Mucosa of descending colon (tissue), 3 donors: ENCODE measurements around the gene COL25A1. TPM values are rescaled to one million over a fixed set of nuclear protein-coding genes. Genes with fewer than 3 reads are reported as not detected.

Experiments
- ATAC-seq: fragments of 200-7000 bp; cut with Tn5 transposase; one replicate; pipeline ENCODE4 v1.9.1; 2020; ENCODE audit warnings: mild to moderate bottlenecking, moderate library complexity
- DNase-seq, 3 donors: peaks; one replicate each; pipeline ENCODE4 v3.0.0-alpha.2; 2020
- H3K36me3 ChIP-seq: fragments of 200-600 bp; one replicate; pipeline ENCODE4 v1.8.0; 2021; ENCODE audit warnings: low read depth, mild to moderate bottlenecking
- H3K4me1 ChIP-seq: fragments of 200-600 bp; one replicate; pipeline ENCODE4 v1.8.0; 2021; ENCODE audit warnings: low read depth, mild to moderate bottlenecking
- H3K4me3 ChIP-seq: fragments of 200-600 bp; one replicate; pipeline ENCODE4 v1.8.0; 2021; ENCODE audit warnings: mild to moderate bottlenecking
- H3K9me3 ChIP-seq: fragments of 200-600 bp; one replicate; pipeline ENCODE4 v1.8.0; 2021; ENCODE audit warnings: mild to moderate bottlenecking
- CTCF ChIP-seq: fragments of 200-600 bp; IDR thresholded peaks from one replicate; pipeline ENCODE4 v1.8.0; 2022; ENCODE audit warnings: antibody characterized with exemption, mild to moderate bottlenecking
- intact Hi-C, 2 donors: fragments of 100-400 bp; cut with DNase I in 1 of 2; cut with micrococcal nuclease in 1 of 2; formaldehyde crosslinking; loops; one replicate each; pipeline versions ENCODE4 v1.11.0 to v1.11.1; 2022; cut with DNase I, micrococcal nuclease
- total RNA-seq, 3 donors: library from RNA; stranded (reverse); fragmentation: NEBNext Ultra II Directional in 2 of 3; extraction: Animal tissue kit (Norgen Biotek cat#: 25700) in 2 of 3; gene quantifications; one replicate each; pipeline versions ENCODE4 v1.2.1 to v1.2.4, GENCODE V29; 2021 to 2023
- donor health status: DM: no; HTN: no; CAD: no; lungs with moderate emphysema.
- donor health status: DM: no; HTN: no; CAD: no.
- donor health status: DM: no; HTN: yes; CAD: no.

Gene COL25A1
- total RNA-seq, 3 donors from 2014 or later, result 0.12 to 0.35 (median 0.14) TPM

GRCh38 chr4:109296527-109296926 is 5.9 kb downstream of the COL25A1 start:
- intact Hi-C loops, result no loop called here
- Histone ChIP-seq H3K4me3 (no peak overlapping the region), H3K9me3 (no peaks in the 10 kb centered on the region), H3K36me3 (no peaks in the 10 kb centered on the region), H3K4me1 (no peaks in the 10 kb centered on the region)
- ATAC-seq (no peak), DNase-seq (no peak)
- no peak for TF ChIP-seq CTCF

GRCh38 chr4:109295081-109295480 is 7.4 kb downstream of the COL25A1 start:
- no peaks in the 10 kb centered on the region for H3K9me3 ChIP-seq
- H3K4me3 ChIP-seq, result no peak overlapping the region
- H3K4me1 ChIP-seq, result no peaks in the 10 kb centered on the region
- ATAC-seq (no peak), DNase-seq (no peak)
- no peaks in the 10 kb centered on the region for H3K36me3 ChIP-seq
- TF ChIP-seq CTCF, result no peak
- intact Hi-C loops, result no loop called here

GRCh38 chr4:109294468-109295020 is 7.9 kb downstream of the COL25A1 start:
- DNase-seq (no peak), ATAC-seq (no peak)
- no peaks in the 10 kb centered on the region for H3K36me3 ChIP-seq
- no peak overlapping the region for H3K4me3 ChIP-seq
- no peak for TF ChIP-seq CTCF
- intact Hi-C loops, result no loop called here
- no peaks in the 10 kb centered on the region for H3K4me1 ChIP-seq
- H3K9me3 ChIP-seq, result no peaks in the 10 kb centered on the region

GRCh38 chr4:109294006-109294405 is 8.5 kb downstream of the COL25A1 start:
- no peak for TF ChIP-seq CTCF
- DNase-seq (peak in 1 of 3 donors; percentile 9), ATAC-seq (peak; percentile 59)
- Histone ChIP-seq H3K4me3 (no peak overlapping the region), H3K36me3 (no peaks in the 10 kb centered on the region), H3K4me1 (no peaks in the 10 kb centered on the region), H3K9me3 (no peaks in the 10 kb centered on the region)
- intact Hi-C loops, result no loop called here

- no peak for TF ChIP-seq CTCF
- intact Hi-C loops, result no loop called here
Observed at GRCh38 chr4:109291707-109292238, 10.7 kb downstream of the COL25A1 start.

GRCh38 chr4:109290918-109291317 is 11.5 kb downstream of the COL25A1 start:
- TF ChIP-seq CTCF, result no peak
- H3K36me3 ChIP-seq, result no peaks in the 10 kb centered on the region
- H3K9me3 ChIP-seq, result no peaks in the 10 kb centered on the region
- ATAC-seq (no peak), DNase-seq (no peak)
- intact Hi-C loops, result no loop called here
- H3K4me3 ChIP-seq, result no peak overlapping the region
- no peaks in the 10 kb centered on the region for H3K4me1 ChIP-seq

More at GRCh38 chr4:109291707-109292238, 10.7 kb downstream of the COL25A1 start:
- ATAC-seq (no peak), DNase-seq (no peak)
- no peaks in the 10 kb centered on the region for H3K4me1 ChIP-seq
- no peaks in the 10 kb centered on the region for H3K9me3 ChIP-seq
- no peaks in the 10 kb centered on the region for H3K36me3 ChIP-seq
- no peak overlapping the region for H3K4me3 ChIP-seq
